Fibroblast of gingiva (primary cell): ENCODE results near the gene ZNF669.

Source experiments
- DNase-seq: peaks from one replicate; pipeline ENCODE4 v3.0.0-alpha.2; 2011; ENCODE audit warnings: low read depth

ZNF669 gene

DNA sequence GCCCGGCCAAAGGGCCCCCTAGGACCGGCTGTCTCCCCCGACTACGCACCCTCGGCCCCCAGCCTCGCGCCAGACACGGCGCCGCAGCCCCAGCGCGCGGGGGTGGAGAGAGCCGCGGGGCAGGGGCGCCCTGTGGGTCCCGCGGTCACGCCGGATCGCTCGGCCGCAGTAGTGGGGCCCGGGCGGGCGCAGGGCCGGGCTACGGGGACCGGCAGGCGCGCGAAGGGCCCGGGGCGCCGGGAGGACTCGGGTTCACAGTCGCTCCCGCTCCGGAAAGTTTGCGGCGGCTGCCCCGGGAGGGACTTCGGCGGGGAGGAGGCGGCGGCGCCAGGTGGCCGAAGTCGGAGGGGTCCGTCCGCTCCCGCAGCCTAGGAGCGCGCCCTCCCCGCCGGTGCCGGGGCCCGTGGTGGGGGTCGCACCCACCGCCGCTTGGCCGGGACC, 7.1 kb upstream of the ZNF669 start:
- no peak for DNase-seq

DNA sequence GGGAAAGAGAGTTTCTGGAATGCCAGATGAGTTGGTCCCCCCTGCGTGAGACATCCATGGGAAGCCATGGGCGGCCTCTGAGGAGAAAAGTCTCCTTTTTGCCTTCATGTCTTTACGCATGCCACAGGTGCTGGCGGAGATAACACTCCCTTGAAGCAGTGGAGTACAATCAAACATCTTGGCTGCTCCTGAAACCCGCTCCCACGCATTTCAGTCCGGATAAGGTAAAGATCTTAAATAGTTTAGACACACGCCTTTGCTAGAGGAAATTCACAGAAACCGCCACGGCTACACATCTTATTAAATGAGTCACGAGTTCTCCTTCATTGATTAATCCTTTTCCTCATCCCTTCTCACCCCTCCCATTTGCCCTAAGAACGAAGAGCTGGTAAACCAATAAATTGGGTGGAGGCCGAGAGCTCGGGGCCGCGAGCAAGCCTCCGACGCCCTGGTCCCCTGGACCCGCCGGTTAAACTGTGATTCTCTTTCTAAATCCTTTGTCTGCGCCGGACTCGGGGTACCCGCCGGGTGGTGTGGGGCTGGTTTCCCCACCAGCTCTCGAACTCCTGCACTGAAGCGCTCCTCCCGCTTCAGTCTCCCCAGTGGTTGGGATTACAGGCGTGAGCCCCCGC, 6.6 kb upstream of the ZNF669 start:
- DNase-seq = no peak

DNA sequence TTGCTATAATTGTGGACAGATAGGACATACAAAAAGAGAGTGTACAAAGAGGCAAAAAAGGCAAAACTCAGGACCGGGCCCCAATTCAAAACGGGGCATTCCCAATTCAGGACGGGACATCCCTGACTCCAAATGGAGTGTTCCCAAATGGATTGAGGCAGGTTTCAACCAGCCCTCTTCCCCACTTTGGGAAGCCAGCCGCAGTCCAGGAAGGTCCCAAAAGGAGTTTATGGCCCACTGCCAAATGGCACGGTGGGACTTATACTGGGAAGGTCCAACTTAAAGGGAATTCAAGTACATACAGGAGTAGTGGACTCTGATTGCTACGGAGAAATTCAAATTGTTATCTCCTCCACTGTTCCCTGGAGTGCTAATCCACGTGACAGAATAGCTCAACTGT, 3.5 kb upstream of the ZNF669 start:
- no peak for DNase-seq

DNA sequence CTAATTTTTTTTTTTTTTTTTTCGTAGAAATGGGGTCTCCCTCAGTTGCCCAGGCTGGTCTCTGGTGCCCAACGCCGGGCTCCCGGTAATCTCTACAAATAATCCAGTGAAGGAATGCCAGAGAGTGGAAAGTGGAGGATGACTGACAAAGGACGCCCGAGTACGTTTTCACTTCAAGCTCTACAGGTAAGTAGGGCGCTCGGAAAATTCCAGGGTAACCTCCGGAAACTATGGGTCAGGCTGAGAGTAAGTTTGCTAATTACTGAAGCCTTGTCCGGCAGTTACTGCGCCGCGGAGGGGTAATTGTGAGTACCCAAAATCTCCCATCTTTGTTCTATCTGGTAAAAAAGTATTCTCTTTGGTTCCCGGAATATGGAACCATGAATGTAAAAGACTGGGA, 1.8 kb upstream of the ZNF669 start:
- no peak for DNase-seq

DNA sequence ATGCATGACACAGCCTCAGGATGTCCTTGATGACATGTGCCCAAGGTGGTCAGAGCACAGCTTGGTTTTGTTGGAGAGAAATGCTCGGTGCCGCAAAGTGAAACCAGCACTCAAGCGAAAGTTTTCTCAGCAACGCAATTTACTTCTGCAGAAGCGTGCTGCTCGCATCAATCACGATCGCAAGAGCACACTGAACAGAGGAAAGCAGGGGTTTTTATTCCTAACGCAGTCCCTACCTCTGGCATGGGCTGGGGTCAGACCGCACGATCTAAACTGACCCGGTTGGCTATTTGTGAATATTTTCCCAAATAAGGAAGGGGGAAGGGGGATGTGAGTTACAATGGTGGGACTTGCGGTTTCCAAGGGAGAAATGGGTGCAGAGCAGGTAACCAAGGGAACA, 809 bp upstream of the ZNF669 start:
- DNase-seq = no peak

DNA sequence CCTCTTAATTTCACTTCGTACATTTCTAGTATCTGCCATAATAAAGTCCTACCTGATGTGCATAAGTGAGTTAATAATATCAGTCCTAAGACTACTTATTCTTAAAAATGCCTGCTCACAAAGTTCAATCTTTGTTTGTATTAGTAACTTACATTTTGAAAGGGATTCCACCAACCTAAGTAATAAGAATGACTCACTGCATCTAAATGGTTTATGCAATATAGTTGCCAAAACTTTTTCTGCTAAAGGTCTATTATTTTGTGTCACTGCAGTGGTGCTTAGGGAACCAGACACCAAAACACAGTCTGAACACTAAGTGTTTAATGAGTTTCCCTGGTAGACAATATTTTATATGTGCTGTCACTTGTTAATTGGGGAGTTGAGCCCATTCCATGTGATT, 1.8 kb downstream of the ZNF669 start:
- DNase-seq = peak; percentile 49

DNA sequence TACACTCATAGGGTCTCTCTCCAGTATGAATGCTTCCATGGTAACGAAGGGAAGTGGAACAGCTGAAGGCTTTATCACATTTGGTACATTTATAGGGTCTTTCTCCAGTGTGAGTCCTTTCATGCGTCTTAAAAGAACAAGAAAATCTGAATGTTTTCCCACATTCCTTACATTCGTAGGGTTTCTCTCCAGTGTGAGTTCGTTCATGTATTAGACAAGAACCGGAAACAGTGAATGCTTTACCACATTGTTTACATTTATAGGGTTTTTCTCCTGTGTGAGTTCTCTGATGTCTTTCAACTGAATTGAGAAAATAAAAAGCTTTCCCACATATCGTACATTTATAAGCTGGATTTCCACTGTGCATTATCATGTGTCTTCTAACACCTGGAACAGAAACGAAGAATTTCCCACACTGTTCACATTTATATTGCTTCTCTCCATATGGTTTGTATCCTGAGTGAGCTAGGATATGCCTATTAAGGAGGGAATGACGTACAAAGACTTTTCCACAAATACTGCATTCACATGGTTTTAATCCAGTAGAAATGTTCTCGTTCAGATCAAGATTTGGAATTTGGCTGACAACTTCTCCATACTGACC, 3.4 kb downstream of the ZNF669 start:
- no peak for DNase-seq

DNA sequence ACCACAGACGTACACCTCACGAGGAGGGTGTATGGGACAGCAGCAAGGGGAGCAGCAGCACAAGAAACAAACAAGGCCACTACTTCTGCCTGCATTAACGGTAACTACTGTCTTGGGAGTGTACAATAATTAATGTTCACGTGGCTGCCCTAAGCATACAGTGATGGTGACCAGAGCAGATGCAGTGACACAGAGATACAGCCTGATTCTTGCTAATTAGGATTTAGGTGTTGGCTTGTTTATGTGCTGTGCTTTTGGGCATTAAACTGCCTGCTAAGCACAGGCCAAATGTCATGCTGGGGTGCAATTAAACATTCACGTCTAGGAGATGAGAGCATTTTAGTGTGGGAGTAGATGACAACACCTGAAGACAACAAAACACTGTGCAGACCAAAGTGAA, 7.2 kb downstream of the ZNF669 start:
- DNase-seq = no peak

DNA sequence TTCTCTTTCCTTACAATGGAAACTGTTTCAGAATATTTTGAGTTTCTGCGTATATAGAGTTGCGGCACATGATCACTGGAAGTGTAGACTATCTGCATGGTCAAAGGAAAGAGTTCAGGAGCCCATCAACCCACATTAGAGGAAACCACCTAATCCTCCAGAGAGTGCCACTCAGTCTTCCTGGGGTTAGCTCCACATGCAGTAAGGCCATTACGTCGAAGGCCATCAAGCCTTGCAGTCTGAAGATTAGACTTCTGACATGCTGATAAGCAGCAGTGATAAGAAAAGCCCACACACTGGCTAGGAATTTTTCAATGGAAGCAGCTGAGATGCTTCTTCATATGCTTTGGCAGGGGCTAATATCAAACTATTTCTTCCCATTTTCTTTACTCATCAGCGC, 7.6 kb downstream of the ZNF669 start:
- DNase-seq = no peak

DNA sequence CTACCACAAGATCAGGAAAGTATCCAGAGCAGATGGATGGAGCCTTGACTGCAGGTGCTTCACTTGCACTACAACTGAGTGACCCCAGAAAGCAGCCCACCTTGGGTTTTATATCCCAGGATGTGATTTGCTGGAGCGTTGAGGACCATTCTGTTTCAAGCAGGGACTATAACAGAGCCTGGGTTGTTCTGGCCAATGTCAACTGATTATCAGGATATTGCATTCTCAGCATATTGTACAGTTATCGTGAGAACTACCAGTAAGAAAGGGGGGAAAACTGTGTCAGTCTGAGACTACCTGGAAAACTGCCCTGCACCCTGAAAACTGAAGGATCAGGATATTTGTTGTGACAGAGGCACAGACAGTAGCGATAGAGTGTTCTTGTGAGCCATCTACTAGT, 8.0 kb downstream of the ZNF669 start:
- no peak for DNase-seq

DNA sequence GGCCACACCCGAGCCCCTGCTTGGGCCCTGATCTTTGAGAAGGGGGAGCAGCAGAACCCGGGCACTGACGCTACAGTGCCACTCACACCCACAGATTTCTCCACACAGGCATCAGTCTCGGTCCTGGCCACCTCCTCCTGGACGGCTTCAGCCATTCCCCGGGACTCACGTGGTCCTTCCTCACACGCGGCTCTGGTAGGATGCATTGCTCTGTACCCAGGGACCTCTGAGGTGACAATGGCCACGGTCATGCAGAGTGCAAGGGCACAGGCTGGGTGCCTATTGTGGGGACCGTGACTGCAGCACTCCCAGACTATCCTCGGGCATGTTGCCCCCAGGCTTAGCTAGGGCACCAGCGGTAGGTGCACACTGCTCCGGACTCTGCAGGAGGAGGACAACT, 13.7 kb downstream of the ZNF669 start:
- DNase-seq = no peak

DNA sequence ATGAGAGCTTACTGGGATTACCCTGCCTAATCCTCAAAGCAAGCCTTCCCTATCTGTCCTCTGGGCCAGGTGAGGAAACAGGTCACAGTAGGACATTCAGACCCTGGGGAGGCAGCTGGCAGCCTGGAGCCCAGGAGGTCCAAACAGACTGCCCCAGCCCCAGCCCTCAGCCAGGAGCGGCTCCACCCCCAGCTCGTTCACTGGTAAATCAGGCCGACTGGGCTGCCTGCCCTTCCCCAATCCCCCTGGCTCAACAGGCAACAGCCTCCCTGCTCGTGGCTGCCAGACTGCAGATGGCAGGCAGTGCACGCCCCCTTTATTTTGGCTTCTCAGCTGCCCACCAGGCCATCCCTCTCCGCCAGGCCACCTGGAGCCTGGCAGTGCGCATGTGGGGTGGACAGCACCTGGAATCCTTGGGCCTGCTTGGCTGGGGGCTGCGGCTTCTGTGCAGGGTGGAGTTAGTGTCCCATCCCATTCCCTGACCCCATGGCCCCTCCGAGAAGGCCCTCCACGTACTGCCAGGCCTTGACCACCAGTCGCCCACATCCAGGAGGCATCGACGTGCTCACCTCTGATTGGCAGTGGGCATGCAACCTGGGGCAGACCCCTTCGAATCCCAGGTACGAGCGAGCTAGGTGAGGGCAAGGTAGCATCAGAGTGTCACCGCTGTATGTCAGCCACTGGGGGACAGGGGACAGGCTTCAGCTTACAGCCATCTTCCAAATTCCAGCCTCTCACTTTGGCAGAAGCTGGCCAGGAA, 14.4 kb downstream of the ZNF669 start:
- no peak for DNase-seq

DNA sequence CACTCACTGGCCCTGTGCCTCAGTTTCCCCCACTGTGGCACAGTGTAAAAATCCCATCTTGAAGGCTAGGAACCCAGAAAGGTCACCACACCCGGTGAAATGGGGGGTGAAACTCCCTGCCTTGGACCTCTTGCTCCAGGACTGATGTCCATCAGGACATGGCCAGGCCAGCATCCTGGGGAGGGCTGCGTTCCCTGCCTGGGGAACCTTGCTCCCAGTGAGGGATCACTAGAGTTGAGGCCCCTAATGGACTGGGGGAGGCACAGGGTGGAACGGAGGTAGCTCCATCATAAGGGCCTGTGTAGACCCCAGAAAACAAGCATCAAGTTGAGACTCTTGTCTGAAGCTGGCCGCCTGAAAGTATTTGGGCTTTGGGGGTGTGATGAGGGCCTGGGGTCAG, 15.2 kb downstream of the ZNF669 start:
- no peak for DNase-seq

DNA sequence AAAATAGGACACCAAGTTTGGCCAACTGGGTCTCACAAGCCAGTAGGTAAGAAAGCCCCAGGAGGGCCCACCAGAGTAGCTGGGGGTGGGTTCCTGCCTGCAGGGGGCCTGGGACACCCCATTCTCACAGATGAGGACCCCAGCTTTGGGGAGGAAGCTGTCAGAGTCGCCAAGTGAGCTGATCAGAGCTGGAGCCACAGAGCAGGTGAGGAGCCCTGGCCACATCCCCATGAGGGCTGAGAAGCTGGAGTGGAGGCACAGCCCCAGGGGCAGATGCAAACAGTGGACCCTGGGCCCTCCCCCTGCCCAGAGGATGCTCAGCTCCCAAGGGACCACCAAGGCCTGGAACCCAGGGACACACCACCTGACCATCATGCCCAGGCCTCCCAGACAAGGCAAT, 16.9 kb downstream of the ZNF669 start:
- DNase-seq = no peak

DNA sequence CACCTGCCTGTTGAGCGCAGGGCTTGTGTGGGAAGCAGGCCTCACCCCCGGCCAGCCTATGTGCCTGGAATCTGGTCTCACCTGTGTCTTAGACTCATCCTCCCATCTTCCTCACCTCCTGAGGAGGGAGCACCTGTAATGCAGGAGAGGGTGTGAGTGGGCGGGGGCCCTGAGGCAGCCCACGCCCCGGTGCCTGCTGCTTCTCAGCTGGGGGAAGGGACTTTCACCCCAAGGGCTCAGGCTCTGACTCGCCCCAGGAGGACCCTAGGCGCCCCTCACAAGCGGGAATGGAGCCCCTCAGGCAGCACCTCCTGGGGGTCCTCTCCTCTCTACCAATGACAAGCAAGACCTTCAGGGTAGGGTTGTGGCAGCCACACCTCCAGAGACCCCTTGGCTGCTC, 18.8 kb downstream of the ZNF669 start:
- no peak for DNase-seq

DNA sequence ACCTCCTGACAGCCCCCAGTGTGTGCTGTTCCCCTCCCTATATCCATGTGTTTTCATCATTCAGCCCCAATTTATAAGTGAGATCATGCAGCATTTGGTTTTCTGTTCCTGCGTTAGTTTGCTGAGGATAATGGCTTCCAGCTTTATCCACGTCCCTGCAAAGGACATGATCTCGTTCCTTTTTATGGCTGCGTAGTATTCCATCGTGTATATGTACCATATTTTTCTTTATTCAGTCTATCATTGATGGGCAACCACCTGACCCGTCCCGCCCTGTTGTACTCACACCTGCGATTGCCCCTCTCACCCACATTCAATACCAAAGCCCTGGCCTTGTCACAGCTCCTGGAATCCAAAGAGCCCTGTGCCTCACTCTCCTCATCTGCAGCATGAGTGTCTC, 19.4 kb downstream of the ZNF669 start:
- DNase-seq = no peak

DNA sequence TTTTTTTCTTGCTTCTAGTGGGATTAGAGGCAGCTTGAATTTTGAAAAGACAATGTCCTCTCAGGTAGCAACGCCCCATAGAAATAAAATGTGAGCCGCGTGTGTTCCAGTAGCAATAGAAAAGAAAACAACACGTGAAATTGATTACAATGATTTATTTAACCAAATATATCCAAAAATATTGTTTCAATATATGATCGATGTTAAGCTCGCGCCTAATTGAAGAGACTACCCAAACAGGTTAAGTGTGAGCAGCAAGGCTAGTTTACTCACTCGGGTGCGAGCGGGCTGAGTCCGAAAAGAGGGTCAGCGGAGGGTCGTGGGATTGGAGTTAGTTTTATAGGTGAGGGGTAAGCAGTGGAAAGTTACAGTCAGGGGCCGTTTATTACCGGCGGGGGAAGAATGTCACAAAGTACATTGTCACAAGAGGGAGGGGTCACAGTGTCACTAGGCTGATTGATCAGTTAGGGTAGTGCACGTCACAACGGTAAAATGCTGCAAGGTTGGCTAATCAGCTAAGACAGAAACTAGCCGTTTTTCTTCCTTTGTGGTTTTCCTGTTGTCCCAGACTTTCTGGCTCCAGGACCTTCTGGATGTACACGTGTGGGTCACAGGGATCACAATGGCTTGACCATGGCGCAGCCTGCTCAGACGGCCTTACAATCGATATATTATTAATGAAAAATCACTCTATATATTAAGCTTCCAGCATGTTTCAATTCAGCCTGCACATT, 24.8 kb downstream of the ZNF669 start:
- no peak for DNase-seq

DNA sequence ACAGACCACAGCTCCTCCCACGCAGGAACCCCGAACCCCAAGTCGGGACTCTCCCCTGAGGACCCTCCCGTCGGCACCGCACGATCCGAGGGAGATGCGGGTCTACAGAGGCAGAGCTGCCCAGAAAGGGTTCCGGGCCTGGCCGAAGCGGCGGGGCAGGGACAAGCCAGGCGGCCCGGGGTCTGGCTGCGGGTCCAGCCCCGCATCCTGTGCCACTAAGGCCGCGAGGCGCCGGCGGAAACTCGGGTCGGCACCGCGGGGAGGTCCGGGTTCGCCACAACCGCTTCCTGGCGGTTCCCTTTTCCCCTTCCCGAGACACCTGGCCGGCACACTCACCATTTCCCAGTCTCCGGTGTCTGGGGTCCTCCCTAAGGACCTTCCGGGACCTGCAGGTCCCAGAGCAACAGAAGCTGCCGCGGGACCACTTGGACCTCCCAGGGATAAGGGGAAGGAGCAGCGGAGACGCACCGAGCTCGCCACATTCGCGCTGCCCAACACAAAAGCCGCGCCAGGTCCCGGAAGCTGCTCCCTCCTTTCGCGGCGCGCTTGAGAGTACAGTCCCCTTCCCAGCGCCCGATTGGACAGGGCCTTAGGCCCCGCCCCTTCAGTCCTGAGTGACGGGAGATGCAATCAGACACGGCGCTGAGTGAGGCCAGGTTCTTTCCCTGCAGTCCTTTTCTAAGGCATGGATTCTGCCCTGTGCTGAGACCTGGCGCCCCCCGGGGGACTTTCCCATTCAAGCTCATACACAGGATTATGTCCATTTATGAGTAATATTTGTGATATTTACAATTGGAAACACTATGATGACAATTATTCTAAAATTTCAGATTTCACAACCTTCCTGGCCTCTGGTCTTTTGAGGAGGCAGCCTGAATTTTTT, 25.7 kb downstream of the ZNF669 start, which contains the start of gene ZNF670:
Gene ZNF670 (minus strand): TSS at position 554 of the 883 bp plus-strand sequence. CDS start 215 bp downstream, at position 339.
- DNase-seq = peak; percentile 93

DNA sequence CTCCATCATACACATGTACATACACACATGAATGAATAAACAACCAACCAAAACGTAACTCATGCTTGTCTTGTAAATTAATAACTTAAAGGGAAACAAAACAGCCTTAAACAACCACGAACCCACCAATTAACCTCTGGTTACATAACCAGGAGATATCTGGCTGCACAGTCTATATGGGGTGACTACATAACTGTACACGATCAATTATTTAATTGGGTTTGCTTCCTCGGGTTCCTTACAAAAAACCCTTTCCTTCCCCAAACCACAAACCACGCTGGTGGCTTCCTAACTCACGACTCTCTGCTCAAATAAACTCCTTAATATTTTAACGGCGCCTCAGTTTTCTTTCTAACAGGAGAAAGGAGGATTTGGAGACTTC, 26.3 kb downstream of the ZNF669 start:
- no peak for DNase-seq

DNA sequence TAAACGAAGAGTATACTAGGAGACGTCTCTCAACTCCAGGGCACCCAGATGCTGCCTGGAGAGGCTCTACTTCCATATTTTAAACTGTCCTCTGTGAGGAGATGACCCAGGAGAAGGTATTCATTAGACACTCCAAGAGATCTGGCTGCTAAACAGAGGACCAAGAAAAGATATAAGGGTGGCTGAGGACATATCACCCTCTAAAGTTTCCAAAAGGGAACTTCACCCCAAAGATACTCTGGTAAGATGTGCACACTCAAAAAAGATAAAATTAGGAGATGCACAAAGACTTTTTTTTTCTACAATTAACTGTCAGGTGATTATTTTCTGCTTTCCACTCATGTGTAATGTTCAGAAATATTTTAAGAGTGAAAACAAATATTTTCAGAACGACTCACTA, 26.9 kb downstream of the ZNF669 start:
- no peak for DNase-seq

DNA sequence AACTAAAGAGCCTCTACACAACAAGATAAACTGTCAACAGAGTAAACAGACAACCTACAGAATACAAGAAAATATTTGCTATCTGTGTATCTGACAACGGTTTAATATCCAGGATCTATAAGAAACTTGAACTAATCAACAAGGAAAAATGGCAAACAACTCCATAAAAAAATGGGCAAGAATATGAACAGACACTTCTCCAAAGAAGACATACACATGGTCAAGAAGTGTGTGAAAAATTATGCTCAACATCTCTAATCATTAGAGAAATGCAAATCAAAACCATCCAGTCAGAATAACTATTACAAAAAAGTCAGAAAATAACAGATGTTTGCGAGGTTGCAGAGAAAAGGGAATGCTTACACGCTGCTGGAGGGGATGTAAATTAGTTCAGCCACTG, 33.5 kb downstream of the ZNF669 start:
- no peak for DNase-seq

DNA sequence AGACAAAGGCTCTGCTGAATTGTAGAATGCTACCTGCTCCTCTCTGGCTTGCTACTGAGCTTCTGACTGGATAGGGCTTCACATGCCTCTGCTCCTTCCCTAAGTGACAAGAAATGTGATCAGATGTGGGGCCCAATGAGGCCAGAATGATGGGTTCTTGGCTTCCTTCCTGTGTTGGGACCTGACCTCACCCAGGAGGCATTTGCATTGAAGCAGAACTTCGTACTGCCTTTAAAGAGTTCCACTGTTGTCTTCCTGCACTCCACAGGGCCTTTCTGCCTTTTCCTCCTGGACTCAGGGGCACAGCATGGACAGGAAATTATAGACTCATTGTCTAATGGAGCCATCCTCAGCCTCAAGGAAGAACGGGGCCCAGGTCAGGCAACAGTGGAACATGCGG, 39.9 kb downstream of the ZNF669 start:
- DNase-seq = no peak
